Tibial nerve (tissue), 4 donors: ENCODE measurements around the gene SERTAD4.

ENCODE experiments used
- EP300 ChIP-seq, 2 donors: sonication (generic); formaldehyde crosslinking; IDR thresholded peaks; one replicate each; pipeline ENCODE4 v1.6.1; 2017; ENCODE audit warnings: antibody characterized with exemption in 2 of 2, mild to moderate bottlenecking in 1 of 2
- POLR2A ChIP-seq, 2 donors: fragments of 450-650 bp; IDR thresholded peaks; one replicate each; pipeline ENCODE4 v1.6.1; 2017; ENCODE audit warnings: antibody characterized with exemption in 2 of 2, mild to moderate bottlenecking in 2 of 2, moderate library complexity in 2 of 2
- TF ChIP-seq, protein P1 (sequence below), 5 experiments: fragments of 200-600 bp in 3 of 5; fragments of 450-650 bp in 2 of 5; sonication (generic) in 3 of 5; IDR thresholded peaks; one replicate each; pipeline ENCODE4 v1.5.1; 2016 to 2019; ENCODE audit warnings: antibody characterized with exemption in 5 of 5, mild to moderate bottlenecking in 3 of 5, moderate library complexity in 2 of 5

DNA sequence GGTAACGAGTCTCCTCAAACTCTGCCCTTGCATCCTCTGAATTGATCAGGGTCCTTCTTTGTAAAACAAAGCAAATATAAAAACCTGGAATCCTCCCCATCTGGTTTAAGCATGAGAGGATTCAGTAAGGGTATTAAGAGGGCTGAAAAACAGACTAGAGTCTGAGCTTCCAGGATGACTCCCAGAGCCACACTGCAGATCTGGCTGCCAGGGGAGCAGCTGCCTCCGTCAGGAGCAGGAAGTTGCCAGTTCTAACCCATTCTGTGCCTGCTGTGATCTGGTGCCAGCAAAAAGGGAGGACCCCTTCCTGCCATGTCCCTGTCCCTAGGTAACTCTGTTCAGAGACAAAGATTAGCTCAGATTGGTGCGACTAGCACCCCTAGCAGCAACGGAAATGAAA, 27.5 kb downstream of the SERTAD4 start:
- TF ChIP-seq, protein P1, sequence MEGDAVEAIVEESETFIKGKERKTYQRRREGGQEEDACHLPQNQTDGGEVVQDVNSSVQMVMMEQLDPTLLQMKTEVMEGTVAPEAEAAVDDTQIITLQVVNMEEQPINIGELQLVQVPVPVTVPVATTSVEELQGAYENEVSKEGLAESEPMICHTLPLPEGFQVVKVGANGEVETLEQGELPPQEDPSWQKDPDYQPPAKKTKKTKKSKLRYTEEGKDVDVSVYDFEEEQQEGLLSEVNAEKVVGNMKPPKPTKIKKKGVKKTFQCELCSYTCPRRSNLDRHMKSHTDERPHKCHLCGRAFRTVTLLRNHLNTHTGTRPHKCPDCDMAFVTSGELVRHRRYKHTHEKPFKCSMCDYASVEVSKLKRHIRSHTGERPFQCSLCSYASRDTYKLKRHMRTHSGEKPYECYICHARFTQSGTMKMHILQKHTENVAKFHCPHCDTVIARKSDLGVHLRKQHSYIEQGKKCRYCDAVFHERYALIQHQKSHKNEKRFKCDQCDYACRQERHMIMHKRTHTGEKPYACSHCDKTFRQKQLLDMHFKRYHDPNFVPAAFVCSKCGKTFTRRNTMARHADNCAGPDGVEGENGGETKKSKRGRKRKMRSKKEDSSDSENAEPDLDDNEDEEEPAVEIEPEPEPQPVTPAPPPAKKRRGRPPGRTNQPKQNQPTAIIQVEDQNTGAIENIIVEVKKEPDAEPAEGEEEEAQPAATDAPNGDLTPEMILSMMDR (IDR thresholded peaks at IDR 0.05) = no peak
- TF ChIP-seq EP300 (IDR thresholded peaks at IDR 0.05) (no peak), POLR2A (IDR thresholded peaks at IDR 0.05) (no peak)
